Activated CD8-positive, alpha-beta memory T cell treated with anti-CD3 and anti-CD28 coated beads, Interleukin-2, amount 50 U/mL, for 24 hours (primary cell): ENCODE measurements around the gene INTS6L.

Experiments
- DNase-seq: peaks from one replicate; pipeline ENCODE4 v3.0.0-alpha.2; 2020; ENCODE audit errors: extremely low read depth

Gene INTS6L, protein sequence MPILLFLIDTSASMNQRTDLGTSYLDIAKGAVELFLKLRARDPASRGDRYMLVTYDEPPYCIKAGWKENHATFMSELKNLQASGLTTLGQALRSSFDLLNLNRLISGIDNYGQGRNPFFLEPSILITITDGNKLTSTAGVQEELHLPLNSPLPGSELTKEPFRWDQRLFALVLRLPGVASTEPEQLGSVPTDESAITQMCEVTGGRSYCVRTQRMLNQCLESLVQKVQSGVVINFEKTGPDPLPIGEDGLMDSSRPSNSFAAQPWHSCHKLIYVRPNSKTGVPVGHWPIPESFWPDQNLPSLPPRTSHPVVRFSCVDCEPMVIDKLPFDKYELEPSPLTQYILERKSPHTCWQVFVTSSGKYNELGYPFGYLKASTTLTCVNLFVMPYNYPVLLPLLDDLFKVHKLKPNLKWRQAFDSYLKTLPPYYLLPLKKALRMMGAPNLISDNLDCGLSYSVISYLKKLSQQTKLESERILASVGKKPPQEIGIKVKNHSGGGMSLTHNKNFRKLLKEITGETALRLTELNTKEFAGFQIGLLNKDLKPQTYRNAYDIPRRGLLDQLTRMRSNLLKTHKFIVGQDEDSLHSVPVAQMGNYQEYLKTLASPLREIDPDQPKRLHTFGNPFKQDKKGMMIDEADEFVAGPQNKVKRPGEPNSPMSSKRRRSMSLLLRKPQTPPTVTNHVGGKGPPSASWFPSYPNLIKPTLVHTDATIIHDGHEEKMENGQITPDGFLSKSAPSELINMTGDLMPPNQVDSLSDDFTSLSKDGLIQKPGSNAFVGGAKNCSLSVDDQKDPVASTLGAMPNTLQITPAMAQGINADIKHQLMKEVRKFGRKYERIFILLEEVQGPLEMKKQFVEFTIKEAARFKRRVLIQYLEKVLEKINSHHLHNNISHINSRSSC

DNA sequence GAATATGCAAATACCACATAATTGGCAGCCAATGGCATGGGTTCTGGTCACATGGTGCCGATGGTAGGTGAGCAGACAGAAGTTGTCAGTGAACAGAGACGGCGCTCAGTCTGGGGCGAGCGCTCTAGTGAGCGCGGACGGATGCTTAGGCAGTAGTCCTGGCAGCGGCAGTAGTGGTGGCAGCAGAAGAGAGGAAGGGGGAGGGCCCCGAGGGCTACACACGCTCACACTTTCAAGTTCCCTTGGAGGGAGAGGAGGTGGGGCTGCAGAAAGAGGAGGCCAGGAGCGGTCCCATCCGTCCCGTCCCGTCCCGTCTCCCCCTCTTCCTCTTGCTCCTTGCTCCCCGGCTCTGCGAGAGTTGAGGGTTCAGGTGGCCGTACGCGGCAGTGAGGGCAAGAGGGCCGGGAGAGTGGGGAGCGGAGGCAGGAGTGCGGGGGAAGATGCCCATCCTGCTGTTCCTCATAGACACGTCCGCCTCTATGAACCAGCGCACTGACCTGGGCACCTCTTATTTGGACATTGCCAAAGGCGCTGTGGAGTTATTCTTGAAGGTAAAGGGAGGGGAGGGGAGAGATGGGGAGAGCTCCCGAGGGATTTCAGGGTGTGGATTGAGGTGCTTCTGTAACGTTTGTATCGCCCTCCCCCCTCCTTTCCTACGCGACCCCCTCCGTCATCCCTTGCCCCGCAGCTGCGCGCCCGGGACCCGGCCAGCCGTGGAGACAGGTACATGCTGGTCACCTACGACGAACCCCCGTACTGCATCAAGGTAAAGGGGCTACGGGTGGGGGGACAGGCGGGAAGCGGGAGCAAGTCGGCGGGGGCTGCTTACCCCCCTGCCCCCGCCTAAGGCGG is at the start of gene INTS6L:
Gene INTS6L, plus strand, starts transcription at position 108 of the 852 bp plus-strand sequence. Its CDS starts 333 bp downstream, at position 441.
- DNase-seq: peak; percentile 59

DNA sequence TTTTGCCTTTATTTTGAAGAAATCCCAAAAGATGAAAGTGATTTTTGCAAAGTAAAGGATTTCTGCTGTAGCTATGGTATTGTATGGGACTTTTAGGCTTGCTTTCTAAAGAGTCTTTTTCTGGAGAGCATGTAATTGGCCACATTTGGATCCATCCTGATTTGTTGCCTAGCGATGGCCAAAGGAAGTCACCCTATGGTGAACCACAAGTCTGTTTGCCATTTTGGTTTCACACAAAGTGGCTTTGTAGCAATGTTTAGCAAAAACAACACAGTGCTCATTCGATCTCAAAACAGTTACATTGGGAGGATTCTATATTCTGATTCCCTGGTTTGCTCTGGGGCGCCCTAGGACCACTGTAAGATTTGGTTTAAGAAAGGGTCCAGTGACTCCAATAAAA is 44.1 kb upstream of the INTS6L start:
- DNase-seq: no peak

DNA sequence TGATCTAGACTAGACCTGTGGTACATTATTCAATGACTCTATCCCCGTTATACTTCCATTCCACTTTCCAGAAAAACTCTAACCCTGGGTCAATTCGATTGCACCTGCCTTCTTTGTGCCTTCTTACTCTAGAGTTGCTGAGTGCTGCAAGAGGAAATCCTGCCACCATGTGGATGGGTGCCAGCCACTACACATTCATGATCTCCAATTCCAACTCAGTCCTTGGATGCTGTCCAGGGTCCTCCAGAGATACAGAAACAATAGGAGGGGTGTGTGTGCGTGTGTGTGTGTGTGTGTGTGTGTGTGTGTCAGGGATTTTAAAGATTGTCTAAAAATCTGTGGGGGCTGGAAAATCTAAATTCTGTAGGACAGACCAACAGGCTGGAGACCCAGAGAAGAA is 42.9 kb upstream of the INTS6L start:
- DNase-seq: peak; percentile 0

DNA sequence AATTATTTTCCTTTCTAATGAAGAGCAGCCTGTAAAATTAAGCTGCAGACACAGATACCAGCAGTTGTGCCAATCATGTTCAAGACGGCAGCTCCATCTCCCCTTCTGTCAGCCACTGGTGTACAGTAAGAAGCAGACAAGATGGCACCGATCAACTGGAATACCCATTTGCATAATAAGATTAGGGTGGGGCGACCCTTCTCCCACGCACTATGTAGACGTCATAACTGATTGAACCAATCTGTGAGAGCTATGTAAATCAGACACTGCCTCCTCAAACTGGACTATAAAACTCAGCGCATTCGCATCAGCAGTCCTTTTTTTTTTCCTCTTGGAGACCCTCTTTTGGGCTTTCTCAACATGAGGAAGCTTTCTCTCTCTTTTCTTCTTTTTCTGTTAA is 40.4 kb upstream of the INTS6L start:
- no peak for DNase-seq

DNA sequence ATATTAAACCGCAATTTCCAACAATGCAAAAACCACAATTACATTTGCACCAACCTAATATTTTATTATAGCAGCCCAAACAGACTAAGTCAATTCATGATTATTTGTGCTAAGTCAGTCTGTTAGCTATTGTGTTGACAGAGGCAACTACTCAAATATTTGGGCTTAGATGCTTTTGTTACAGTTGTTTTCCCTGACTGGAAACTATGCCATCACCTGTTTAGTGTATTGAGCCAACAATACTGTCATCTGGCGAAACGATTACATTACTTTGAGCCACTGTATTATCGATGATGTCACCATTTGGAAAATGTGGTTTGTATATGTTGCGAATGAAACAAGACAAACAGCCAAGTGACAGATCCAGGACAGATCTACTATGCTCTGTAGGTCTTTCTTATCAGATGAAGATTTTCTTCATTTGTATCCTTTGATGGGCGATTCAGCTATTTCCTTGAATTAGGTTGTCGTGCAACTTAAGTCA is 38.7 kb upstream of the INTS6L start:
- DNase-seq: no peak

DNA sequence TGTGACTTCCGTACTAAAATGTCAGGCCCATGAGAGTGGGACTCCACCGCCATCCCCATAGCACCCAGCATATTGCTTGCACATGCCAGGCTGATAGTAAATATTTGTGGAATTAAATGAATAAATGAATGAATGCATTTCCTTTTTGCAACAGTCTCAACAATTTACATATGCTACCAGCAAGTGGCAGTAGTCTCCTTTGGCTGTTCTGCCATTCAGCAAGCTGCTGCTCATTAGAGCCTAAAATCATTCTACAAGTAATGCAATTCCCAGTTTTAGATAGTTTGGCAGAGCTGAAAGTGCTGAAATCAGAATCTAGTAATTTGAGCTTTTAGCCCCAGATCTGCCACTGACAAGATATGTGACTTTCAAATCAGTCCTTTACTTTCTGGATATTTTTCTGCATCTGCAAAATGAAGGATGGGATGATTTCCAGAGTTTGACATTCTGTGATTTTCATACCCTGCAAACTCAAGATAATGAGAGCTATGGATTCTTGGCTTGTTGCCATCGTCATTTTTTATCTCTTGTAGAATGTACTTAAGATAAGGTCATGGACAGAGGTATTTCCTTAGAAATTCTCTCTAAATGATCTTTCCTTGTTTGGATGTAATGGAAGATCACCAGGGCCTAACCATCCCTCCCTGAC is 35.7 kb upstream of the INTS6L start:
- no peak for DNase-seq

DNA sequence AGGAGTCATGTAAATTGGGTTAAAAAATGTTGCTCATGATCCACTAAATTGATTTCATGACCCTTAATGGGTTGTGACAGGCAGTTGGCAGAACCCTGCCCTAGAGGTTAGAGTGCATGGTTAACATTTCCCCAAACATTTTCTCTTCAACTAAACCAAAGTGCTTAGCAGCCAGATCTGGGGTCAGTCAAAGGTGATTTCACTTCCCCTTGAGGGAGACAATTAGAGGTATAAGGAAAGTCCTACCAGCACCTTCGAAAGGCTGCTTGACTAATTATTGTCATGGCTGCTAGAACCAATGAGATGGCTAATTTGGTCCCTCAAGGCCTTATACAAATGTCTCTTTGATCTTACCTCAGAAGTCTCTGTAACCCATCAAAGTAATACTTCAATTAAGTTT is 30.9 kb upstream of the INTS6L start:
- no peak for DNase-seq

DNA sequence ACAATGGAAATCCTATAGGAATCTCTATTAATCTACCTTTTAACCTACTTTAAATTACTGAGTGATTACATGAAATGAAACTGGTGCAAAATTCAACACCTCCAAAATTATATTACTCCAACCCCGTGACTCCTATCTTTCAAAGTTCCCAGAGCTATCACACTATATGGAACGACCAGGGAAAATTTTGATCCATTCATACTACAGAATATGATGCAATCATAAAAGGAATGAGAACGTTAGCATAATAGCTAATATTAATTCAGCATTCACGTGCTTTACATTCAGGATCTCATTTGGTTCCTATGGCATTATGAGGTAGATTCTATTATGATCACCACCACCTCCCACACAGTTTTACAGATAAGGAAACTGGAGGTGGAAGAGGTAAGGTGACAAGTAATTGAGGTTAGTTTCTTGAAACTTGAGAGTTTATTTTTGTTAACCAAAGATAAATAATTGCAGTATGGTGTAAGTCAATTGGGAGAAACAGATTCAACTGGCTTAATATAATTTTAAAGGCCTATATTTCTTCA is 29.4 kb upstream of the INTS6L start:
- no peak for DNase-seq

DNA sequence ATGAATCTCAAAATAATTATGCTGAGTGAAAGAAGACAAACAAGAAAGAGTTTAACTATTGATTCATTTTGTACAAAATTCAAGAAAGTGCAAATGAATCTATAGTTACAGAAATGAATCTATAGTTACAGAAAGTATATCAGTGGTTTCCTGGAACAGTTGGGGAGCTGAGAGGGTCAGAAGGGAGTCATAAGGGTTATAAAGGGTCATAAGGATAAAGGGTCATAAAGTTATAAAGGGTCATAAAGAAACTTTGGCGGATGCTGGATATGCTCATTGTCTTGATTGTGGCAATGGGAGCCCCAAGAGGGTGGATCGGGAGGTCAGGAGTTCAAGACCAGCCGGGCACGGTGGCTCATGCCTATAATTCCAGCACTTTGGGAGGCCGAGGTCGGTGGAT is 26.0 kb upstream of the INTS6L start:
- no peak for DNase-seq

DNA sequence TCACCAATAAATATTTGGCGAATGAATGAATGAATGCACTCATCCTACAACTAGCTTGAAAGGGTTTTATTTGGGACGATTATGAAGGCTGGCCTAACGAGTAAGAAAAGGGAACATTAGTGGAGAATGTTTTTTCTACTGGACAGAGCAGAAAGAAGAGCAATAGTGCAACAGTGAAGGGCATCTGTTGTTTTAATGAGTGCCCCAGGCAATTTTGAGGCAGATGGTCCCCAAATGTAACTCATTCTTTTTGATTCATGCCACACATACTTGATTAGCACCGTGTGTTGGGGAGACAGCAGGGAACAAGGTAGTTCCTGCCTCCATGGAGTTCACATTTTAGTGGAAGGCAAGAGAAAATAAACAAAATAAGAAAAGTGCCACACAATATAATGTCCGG is 22.7 kb upstream of the INTS6L start:
- DNase-seq: no peak

DNA sequence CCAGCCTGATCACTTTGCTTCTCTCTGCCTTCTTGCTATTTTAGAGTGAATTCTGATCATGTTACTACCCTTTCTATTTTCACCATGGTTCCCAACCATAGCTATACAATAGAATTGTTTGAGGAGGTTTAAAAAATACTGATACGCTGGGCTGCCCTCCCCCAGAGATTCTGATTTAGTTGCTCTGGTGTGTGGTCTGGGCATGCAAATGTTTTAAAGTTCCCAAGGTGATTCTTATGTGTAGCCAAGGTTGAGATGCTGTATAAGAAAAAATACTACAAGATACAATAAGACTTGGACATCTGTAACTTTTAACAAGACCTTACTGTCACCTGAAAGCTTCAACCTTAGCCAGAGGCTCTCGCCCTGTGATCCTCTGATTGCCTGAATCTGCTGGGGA is 22.2 kb upstream of the INTS6L start:
- DNase-seq: no peak

DNA sequence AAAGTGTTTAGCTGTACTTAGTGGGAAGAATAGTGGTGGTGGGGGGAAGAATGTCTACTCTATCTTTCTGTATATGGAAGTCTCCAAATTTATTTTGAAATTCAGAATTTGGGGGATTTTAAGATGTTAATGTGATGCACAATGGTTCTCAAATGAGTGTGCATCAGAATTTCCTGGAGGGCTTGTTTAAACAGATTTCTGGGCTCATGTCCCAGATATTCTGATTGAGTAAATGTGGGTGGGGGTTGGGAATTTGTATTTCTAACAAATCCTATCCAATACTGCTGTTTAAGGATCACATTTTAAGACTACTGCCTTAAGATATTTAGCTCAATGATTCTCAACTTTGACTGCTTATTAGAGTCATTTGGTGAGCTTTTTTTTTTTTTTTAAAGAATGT is 15.1 kb upstream of the INTS6L start:
- DNase-seq: no peak

DNA sequence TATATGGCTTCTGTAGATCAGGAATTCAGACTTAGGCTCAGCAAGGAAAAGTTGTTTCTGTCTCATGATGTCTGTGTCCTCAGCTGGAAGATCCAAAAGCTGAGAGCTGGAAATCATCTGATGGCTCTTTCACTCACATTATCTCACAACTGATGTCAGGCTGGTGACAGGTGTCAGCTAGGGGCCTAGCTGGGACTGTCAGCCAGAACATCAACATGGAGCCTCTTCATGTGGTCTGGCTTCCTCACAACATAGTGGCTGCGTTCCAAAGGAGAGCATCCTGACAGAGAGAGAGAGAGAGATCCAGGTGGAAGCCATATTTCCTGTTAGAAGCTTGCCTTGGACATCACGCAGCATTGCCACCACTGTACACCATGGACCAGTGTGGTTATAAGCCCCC is 10.6 kb upstream of the INTS6L start:
- no peak for DNase-seq

DNA sequence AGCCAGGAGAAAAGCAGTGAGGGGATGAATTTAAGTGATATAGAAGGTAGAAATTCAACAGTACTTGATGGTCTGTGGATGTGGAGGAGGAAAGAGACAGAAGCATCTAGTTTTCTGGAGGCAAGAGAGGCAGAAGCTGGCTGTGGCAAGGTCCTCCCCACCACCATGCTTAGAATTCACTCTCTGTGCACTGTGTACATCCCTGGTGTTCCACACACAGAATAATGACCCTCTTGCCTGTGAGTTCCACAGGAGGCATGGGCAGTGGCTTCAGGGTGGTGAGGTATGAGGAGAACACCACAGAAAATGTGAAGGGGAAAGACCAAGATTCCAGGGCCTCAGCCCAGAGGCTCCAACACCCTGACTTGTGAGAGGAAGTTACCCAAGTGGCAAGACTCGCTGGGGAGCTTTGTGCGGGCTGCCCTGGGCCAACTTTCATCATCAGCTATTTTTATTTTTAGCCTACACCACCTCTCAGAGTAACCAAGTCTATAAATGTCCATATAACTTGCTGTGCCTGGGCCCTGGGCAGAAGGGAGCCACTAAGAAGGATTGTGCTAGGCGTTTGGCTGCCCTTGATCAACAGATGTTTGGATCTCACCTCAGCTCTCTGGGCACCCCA is 7.8 kb upstream of the INTS6L start:
- DNase-seq: no peak

DNA sequence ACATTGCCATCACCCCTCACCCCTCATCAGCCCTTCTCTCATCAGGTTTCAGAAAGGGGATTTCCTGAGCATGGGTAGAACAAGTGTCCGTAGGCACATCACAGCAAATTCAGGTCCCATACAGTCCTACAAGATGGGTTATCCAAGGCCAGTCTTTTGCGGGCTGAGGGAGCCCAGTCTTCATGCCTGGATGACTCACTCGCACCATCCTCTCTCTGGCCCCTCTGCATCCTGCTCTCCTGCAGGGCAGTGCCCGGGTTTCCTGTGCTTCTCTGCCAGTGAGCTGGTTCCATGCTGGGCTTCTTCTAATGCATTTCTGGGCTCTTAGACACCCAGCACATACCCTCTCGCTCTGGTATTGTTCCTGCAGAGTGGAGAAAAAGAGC is 7.3 kb upstream of the INTS6L start:
- no peak for DNase-seq

DNA sequence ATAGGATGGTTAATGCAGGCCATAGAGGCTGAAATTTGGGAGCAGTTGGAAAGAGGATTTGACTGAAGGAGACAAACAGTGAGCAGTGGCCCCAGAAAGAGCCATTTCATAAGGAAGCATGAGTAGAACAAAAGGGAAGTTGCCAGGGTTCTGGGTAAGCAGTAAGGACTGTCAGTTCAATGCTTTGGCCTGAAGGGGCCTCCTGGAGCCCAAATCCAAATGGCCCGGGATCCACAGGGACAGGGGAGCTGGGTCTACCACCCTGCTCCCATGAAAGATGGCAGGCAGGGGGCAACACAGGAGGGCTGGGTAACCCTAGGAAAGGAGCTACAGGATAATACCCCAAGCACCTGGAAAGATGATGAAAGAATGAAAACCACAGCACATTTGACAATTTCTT is 4.1 kb upstream of the INTS6L start:
- DNase-seq: no peak

DNA sequence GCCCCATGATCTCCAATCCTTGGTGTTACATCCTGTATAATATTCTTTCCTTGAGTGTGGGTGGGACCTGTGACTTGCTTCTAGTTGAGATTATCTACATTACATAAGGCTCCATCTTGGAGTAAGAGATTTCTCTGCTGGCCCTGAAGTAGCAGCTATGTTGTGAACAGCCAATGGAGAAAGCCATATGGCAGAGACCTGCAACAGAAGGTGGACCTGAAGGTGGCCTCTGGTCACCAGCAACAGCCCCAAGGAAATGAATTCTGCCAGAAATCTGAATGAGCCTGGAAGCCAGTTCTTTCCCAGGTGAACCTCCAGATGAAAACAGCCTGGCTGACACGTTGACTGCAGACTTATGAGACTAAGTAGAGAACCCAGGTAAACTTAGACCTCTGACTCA is 2.3 kb upstream of the INTS6L start:
- no peak for DNase-seq

DNA sequence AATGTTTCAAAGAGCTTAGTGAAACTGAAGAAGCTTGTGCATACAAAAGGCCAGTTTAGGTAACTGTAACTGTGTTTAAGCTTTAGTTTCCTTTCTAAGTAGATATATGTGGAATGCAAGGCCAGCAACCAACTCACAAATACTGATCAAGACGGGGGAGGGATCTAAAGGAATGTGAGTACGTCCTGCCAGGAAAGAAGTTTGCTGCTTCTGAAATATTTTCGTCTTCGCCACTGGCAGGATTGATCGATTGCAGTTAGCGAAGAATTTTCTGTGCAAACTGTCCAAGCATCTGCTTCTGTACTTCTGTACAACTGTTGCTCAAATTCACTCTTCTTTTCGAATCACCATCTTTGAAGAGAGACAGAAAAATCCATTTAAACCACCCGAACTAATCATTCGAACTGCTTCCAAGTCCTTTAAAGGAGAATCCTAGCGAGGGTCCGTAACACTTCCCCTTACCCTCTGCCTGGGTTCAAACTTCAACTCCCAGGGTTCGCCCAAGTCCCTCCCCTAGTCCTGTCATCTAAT is 373 bp upstream of the INTS6L start:
- DNase-seq: no peak

DNA sequence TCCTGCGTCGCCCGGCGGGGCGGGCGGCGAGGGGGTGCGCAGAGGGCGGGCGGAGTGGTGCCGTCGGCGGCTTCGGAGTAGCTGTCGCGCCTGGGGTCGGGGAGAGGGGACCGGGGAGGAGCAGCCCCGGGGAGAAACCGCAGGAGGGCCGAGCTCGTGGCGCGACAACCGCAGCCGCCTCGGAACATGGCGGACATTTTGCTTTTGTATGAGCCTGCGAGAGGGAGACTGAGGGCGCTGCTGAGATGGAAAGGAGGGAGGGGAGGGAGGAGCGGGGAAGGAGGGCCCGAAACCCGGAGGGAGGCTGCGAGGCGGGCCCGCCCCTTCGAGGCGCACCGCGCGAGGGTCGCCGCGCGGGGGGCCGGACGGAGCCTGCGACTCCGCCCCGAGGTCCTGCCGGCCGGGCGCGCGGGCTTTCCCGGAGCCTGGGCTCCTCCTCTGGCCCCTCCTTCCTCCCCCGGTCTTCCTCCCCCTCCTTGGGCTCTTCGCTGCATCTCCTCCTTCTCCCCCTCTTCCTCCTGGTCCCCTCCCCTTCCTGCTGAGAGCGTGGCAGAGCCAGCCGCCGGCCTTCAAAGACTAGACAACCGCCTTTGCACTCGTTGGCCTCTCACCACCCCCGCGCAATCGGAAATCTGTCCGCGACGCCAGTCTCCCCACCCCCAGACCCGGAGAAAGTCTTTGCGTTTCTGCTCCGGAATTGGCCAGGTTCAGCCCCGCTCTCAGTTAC is 1.1 kb downstream of the INTS6L start:
- DNase-seq: peak; percentile 45

DNA sequence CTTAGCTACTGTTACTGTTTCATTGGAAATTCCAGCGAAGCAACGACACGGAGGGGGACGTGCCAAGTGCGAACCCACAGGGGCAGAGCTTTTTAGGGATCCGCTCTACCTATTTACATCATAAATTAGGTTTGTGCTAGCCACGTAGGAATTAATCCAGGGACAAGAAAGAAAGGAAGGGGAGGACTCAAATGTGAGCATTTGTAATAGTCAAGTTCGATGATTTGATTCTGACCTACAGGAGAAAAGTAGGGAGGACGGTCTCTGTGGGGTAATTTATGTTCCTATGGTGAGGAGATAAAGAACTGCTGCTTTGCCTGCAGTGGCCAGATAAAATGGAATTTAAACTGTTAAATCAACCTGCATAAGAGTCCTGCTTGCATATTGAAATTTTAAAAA is 1.7 kb downstream of the INTS6L start:
- no peak for DNase-seq
